ENCODE measurements around the gene KCNH2. TPM values are rescaled to one million over a fixed set of nuclear protein-coding genes. Genes with fewer than 3 reads are reported as not detected.

Gene KCNH2
- total and polyA plus RNA-seq, 2 donors (not counting 1 experiment from before 2014, with no cell fraction given): 0.86 to 2.7 TPM

DNA sequence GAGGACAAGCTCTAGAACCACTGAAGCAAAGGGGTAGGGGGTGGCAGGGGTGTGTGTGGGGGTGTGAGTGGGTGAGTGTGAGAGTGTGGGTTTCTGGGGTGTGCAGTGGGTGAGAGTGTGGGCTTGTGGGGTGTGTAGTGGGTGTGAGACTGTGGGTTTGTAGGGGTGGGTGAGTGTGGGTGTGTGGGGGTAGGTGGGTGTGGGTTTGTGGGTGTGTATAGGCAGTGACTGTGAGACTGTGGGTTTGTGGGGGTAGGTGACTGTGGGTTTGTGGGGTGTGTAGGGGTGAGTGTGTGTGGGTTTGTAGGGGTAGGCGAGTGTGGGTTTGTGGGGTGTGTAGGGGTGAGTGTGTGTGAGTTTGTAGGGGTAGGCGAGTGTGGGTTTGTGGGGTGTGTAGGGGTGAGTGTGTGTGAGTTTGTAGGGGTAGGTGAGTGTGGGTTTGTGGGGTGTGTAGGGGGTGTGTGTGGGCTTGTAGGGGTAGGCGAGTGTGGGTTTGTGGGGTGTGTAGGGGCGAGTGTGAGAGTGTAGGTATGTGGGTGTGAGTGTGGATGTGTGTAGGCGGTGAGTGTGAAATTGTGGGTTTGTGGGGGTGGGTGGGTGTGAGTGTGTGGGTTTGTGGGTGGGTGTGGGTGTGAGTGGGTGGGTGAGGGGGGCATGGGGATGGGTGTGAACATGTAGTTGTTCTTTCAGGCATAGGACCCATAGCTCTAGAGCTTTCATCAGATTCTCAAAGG, 21.5 kb upstream of the KCNH2 start:
- no peaks in the 10 kb centered on the region for H3K9me3 Mint-ChIP-seq (ENCODE audit: insufficient read depth)
- intact Hi-C loops (cut with micrococcal nuclease): no loop called here
- peaks cover 14% of the 10 kb centered on the region for H3K27me3 Mint-ChIP-seq
- Histone ChIP-seq H2AFZ (ENCODE audit: insufficient read depth, low read depth, low read length, poor library complexity, severe bottlenecking) (no peak overlapping the region), H3K4me3 (ENCODE audit: control extremely low read depth in 1 of 5, extremely low read depth in 1 of 5, insufficient read depth in 1 of 5, low read depth in 2 of 5, low read length in 4 of 5) (no peak overlapping the region), H3K79me2 (ENCODE audit: control insufficient read depth, insufficient read depth, low read length) (no peaks in the 10 kb centered on the region), H3K27me3 (replicated peaks in 1 of 4; ENCODE audit: control extremely low read depth in 1 of 4, control insufficient read depth in 3 of 4, insufficient read depth in 4 of 4, low read length in 3 of 4) (peaks cover 0 to 30% (median 4%) of the 10 kb centered on the region in 4 experiments), H3K9me3 (ENCODE audit: control extremely low read depth in 1 of 3, control insufficient read depth in 2 of 3, insufficient read depth in 1 of 3, low read length in 2 of 3) (peaks cover 0 to 16% (median 0%) of the 10 kb centered on the region in 3 donors), H3K36me3 (replicated peaks in 1 of 2; ENCODE audit: control extremely low read depth in 1 of 2, control insufficient read depth in 1 of 2, extremely low read depth in 1 of 2, insufficient read depth in 2 of 2, low read length in 1 of 2) (no peaks in the 10 kb centered on the region), H3K9ac (ENCODE audit: low read length) (no peak overlapping the region), H4K20me1 (ENCODE audit: control insufficient read depth, insufficient read depth, low read length, poor library complexity, severe bottlenecking) (no peaks in the 10 kb centered on the region), H3K27ac (ENCODE audit: low read length in 2 of 2) (no peak overlapping the region), H3K4me2 (replicated peaks; ENCODE audit: low read depth, low read length, poor library complexity, severe bottlenecking) (no peak overlapping the region), H3K4me1 (ENCODE audit: control insufficient read depth in 2 of 2, insufficient read depth in 2 of 2, low read length in 2 of 2) (peaks cover 0 to 9% of the 10 kb centered on the region in 2 donors)
- ATAC-seq (ENCODE audit: low read depth) (no peak), DNase-seq (no peak)
- no peak overlapping the region for H3K4me3 Mint-ChIP-seq
- CTCF ChIA-PET: no interaction called here
- no peaks in the 10 kb centered on the region for H3K4me1 Mint-ChIP-seq
- 79% methylated on average over 5 of the region's 5 CpGs for WGBS (ENCODE audit: insufficient coverage)
- TF ChIP-seq, protein P1, sequence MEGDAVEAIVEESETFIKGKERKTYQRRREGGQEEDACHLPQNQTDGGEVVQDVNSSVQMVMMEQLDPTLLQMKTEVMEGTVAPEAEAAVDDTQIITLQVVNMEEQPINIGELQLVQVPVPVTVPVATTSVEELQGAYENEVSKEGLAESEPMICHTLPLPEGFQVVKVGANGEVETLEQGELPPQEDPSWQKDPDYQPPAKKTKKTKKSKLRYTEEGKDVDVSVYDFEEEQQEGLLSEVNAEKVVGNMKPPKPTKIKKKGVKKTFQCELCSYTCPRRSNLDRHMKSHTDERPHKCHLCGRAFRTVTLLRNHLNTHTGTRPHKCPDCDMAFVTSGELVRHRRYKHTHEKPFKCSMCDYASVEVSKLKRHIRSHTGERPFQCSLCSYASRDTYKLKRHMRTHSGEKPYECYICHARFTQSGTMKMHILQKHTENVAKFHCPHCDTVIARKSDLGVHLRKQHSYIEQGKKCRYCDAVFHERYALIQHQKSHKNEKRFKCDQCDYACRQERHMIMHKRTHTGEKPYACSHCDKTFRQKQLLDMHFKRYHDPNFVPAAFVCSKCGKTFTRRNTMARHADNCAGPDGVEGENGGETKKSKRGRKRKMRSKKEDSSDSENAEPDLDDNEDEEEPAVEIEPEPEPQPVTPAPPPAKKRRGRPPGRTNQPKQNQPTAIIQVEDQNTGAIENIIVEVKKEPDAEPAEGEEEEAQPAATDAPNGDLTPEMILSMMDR (IDR thresholded peaks at IDR 0.05): no peak
- TF ChIP-seq EZH2 (IDR thresholded peaks at IDR 0.05; ENCODE audit: borderline replicate concordance, insufficient read depth, low read depth, low read length, poor library complexity, severe bottlenecking): no peak
- POLR2A ChIA-PET: no interaction called here
- H3K27ac Mint-ChIP-seq: no peak overlapping the region

DNA sequence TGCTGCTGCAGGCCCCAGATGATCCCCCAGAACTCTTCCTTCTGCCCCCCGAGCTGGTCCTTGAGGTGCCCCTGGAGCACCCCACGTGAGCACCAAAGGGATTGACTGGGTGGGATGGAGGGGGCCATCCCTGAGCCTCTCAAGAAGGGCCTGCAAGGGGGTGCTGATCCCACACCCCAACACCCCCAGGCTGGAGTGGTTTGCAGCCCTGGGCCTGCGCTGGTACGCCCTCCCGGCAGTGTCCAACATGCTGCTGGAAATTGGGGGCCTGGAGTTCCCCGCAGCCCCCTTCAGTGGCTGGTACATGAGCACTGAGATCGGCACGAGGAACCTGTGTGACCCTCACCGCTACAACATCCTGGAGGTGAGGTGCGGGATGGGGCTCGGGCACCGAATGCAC, 20.9 kb upstream of the KCNH2 start:
- Histone ChIP-seq H3K4me2 (replicated peaks; ENCODE audit: low read depth, low read length, poor library complexity, severe bottlenecking) (no peak overlapping the region), H3K9ac (ENCODE audit: low read length) (no peak overlapping the region), H3K36me3 (replicated peaks in 1 of 2; ENCODE audit: control extremely low read depth in 1 of 2, control insufficient read depth in 1 of 2, extremely low read depth in 1 of 2, insufficient read depth in 2 of 2, low read length in 1 of 2) (no peaks in the 10 kb centered on the region), H3K27me3 (replicated peaks in 1 of 4; ENCODE audit: control extremely low read depth in 1 of 4, control insufficient read depth in 3 of 4, insufficient read depth in 4 of 4, low read length in 3 of 4) (peaks cover 0 to 35% (median 4%) of the 10 kb centered on the region in 4 experiments), H3K27ac (ENCODE audit: low read length in 2 of 2) (no peak overlapping the region), H3K9me3 (ENCODE audit: control extremely low read depth in 1 of 3, control insufficient read depth in 2 of 3, insufficient read depth in 1 of 3, low read length in 2 of 3) (peaks cover 0 to 16% (median 0%) of the 10 kb centered on the region in 3 donors), H3K4me3 (ENCODE audit: control extremely low read depth in 1 of 5, extremely low read depth in 1 of 5, insufficient read depth in 1 of 5, low read depth in 2 of 5, low read length in 4 of 5) (no peak overlapping the region), H3K4me1 (ENCODE audit: control insufficient read depth in 2 of 2, insufficient read depth in 2 of 2, low read length in 2 of 2) (peaks cover 0 to 14% of the 10 kb centered on the region in 2 donors), H2AFZ (ENCODE audit: insufficient read depth, low read depth, low read length, poor library complexity, severe bottlenecking) (no peak overlapping the region), H3K79me2 (ENCODE audit: control insufficient read depth, insufficient read depth, low read length) (no peaks in the 10 kb centered on the region), H4K20me1 (ENCODE audit: control insufficient read depth, insufficient read depth, low read length, poor library complexity, severe bottlenecking) (no peaks in the 10 kb centered on the region)
- peaks cover 11% of the 10 kb centered on the region for H3K27me3 Mint-ChIP-seq
- no peak for TF ChIP-seq EZH2 (IDR thresholded peaks at IDR 0.05; ENCODE audit: borderline replicate concordance, insufficient read depth, low read depth, low read length, poor library complexity, severe bottlenecking)
- TF ChIP-seq, protein P1 (IDR thresholded peaks at IDR 0.05): no peak
- CTCF ChIA-PET: no interaction called here
- no peak overlapping the region for H3K4me3 Mint-ChIP-seq
- ATAC-seq (ENCODE audit: low read depth) (no peak), DNase-seq (no peak)
- no peaks in the 10 kb centered on the region for H3K9me3 Mint-ChIP-seq (ENCODE audit: insufficient read depth)
- no peak overlapping the region for H3K27ac Mint-ChIP-seq
- H3K4me1 Mint-ChIP-seq: peaks cover 3% of the 10 kb centered on the region
- POLR2A ChIA-PET: no interaction called here
- intact Hi-C loops (cut with micrococcal nuclease): no loop called here
- 88% methylated on average over 10 of the region's 12 CpGs for WGBS (ENCODE audit: insufficient coverage)
